MM.1S (cell line): ENCODE measurements around the gene GUCY1A2.

Experiments
- EZH2 ChIP-seq: fragments of 300-600 bp; sonication (generic); optimal IDR thresholded peaks from 2 replicates; pipeline ENCODE3; 2017; ENCODE audit warnings: low read depth, mild to moderate bottlenecking, antibody characterized with exemption, low read length, mixed read lengths
- EZH2phosphoT487 ChIP-seq: fragments of 300-600 bp; sonication (generic); IDR thresholded peaks from 2 replicates; pipeline ENCODE4 v1.6.1; 2018; ENCODE audit warnings: antibody characterized with exemption, low read length
- TF ChIP-seq, protein P1 (sequence below): fragments of 300-600 bp; sonication (generic); IDR thresholded peaks from 2 replicates; pipeline ENCODE4 v1.5.1; 2016; ENCODE audit warnings: antibody characterized with exemption, low read length, mixed read lengths

GRCh38 chr11:106656646-106657045 is 361.6 kb downstream of the GUCY1A2 start:
- TF ChIP-seq, protein P1, sequence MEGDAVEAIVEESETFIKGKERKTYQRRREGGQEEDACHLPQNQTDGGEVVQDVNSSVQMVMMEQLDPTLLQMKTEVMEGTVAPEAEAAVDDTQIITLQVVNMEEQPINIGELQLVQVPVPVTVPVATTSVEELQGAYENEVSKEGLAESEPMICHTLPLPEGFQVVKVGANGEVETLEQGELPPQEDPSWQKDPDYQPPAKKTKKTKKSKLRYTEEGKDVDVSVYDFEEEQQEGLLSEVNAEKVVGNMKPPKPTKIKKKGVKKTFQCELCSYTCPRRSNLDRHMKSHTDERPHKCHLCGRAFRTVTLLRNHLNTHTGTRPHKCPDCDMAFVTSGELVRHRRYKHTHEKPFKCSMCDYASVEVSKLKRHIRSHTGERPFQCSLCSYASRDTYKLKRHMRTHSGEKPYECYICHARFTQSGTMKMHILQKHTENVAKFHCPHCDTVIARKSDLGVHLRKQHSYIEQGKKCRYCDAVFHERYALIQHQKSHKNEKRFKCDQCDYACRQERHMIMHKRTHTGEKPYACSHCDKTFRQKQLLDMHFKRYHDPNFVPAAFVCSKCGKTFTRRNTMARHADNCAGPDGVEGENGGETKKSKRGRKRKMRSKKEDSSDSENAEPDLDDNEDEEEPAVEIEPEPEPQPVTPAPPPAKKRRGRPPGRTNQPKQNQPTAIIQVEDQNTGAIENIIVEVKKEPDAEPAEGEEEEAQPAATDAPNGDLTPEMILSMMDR, result no peak
- no peak for TF ChIP-seq EZH2phosphoT487
- no peak for TF ChIP-seq EZH2
